T-helper 22 cell (primary cell): ENCODE results near the gene LRRC26.

Experiments used
- DNase-seq: peaks from one replicate; pipeline ENCODE4 v3.0.0-alpha.2; 2020; ENCODE audit warnings: low read depth

Gene LRRC26

DNA sequence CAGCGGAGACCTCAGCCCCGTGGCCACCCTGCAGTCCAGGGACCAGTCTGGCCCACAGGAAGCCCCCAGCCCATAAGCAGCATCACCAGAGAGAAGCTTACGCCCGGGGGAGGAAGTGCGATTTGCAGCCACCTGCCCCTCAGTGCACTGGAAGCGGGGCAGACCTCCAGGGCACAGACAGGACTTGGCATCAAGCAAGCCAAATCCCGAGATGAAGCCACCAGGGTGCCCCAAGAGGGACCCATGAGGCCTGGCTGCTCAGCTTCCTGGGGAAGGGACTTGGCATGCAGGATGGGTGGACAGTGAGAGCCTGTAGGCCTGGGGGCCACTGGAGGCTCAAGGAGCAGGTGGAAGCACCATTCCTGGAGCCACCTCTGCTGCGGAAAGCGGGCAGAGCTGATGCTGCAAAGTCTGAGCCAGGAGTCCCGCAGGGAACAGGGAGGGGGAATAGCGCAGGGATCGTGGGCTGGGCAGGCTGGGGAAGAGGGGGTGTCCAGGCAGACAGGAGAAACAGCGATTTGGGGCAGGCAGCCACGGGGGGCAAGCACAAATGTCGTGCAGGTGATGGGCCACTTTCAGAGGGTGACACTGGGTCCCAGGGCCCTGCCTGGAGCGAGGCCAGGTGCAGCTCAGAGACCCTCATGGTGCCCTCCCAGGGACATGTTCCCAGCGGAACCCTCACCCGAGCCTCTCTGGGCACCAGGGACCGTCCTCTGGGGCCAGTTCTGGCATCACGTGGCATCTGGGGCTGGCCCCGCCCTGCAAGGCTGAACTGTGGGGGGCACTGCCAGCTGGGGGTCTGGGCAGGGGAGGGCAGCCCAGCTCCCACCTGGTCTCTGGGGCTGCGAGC lies 3.2 kb downstream of the LRRC26 start:
- no peak for DNase-seq

GRCh38 chr9:137165250-137165836 lies 4.5 kb downstream of the LRRC26 start:
- no peak for DNase-seq

- no peak for DNase-seq
Measured at GRCh38 chr9:137164370-137165249, 5.2 kb downstream of the LRRC26 start.

GRCh38 chr9:137163805-137164204 lies 6.0 kb downstream of the LRRC26 start:
- no peak for DNase-seq

DNA sequence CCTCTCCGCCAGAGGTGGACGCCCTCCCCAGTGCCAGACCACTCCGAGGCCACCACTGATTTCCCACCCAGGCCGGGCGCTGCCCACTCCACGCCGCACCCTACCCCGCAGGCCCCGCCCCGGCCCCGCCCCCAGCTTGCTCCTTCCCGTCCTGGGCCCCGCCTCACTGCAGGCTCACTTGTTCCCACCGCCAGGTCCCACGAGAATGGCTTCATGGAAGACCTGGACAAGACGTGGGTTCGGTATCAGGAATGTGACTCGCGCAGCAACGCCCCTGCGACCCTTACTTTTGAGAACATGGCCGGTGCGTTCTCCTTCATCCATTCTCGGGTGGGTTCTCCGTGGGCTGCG lies 6.5 kb downstream of the LRRC26 start:
- no peak for DNase-seq

- DNase-seq: no peak
Measured at GRCh38 chr9:137162505-137163364, 7.1 kb downstream of the LRRC26 start.

DNA sequence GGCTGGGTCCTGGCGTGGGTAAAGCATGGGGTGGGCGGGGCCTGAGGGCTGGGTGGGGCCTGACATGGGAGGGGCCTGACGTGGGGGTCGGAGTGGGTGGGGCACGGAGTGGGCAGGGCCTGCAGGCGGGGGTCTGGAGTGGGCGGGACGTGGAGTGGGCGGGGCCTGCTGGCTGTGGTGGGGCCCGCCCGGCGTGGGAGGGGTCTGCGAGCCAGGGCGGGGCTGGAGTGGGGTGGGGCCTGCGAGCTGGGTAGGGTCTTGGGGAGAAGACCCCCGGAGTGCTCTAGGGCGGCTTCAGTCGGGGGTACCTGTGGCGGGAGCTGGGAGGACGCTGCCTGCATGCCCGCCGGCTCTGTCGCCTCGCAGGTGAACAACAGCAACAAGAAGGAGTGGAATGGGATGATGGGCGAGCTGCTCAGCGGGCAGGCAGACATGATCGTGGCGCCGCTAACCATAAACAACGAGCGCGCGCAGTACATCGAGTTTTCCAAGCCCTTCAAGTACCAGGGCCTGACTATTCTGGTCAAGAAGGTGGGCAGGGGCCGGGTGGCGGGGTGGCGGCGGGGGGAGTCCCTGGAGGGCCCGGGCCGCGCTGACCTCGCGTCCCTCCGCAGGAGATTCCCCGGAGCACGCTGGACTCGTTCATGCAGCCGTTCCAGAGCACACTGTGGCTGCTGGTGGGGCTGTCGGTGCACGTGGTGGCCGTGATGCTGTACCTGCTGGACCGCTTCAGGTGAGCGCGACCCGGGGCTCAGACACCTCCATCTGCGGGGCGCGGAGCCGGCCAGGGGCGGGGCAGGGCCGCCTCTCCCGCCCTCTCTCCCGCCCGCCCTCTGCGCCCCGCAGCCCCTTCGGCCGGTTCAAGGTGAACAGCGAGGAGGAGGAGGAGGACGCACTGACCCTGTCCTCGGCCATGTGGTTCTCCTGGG lies 8.0 kb downstream of the LRRC26 start:
- no peak for DNase-seq

- DNase-seq: no peak
Measured at GRCh38 chr9:137160716-137161557, 8.9 kb downstream of the LRRC26 start.

DNA sequence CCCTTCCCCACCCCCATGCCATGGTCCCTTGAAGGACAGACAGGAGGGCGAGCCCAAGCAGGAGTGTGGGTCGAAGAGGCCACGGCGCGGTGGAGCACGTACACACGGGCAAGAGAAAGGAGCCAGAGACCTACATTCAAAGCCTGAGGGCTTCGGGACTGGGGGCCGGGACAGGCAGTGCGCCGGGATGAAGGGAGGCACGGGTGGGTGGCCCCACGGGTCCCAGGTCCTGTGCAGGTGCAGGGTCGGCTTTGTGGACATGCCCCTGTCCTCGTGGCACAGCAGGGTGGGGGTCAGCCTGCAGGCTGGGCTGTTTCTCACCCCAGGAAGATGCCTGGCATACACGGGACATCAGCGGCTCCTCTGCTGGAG lies 9.8 kb downstream of the LRRC26 start:
- no peak for DNase-seq

GRCh38 chr9:137159105-137160053 lies 10.5 kb downstream of the LRRC26 start:
- DNase-seq: no peak

DNA sequence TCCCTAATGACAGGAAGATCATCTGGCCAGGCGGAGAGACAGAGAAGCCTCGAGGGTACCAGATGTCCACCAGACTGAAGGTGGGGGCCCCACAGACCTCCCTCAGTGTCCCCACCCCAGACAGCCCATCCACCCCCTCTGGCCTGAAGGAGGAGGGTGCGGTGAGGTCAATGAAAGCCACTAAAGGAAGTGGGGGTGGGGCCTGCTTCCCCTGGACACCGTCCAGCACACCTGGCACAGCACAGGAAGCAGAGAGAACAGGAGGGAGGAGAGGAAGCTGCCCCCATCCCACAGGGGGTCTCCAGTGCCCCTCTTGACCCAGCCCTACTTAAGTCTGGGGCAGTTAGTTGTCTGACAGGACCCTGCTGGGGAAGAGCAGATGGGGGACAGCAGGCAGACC lies 11.2 kb downstream of the LRRC26 start:
- DNase-seq: no peak

DNA sequence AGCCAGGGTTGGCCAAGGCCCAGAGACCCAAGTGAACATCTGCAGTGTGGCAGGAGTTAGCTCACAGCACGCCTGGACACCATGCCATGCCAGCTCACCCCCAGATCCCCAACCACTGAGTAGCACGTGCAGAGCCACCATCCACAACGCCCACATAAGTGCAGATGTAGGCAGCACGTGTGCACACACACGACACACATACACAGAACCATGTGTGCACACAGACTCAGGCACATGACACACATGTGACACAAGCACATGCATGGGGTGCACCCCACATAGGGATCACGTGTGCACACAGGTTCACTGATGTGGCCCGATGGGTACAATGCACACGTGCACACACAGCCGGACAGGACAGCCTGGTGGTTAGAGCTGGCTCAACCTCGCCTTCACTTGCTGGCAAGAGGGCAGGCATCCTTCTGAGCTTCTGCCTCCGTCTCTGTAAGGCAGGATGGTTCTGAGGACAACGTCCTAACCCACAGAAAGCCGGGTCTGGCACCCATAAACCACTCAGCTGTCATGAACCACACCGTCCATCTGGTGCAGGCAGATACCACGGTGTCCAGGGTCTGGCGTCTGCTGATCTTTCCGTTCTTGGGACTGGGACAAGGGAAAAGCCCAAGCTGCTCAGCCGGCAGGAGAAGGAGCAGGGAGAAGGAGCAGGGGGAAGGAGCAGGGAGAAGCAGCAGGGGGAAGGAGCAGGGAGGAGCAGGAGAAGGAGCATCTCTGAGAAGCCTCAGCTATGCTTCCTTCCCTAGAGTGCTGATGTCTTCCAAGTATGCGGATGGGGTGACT lies 12.0 kb downstream of the LRRC26 start:
- no peak for DNase-seq

- DNase-seq: peak; percentile 28
Measured at GRCh38 chr9:137156567-137157375, 13.1 kb downstream of the LRRC26 start.

GRCh38 chr9:137152844-137153405 lies 16.9 kb downstream of the LRRC26 start:
- no peak for DNase-seq

DNA sequence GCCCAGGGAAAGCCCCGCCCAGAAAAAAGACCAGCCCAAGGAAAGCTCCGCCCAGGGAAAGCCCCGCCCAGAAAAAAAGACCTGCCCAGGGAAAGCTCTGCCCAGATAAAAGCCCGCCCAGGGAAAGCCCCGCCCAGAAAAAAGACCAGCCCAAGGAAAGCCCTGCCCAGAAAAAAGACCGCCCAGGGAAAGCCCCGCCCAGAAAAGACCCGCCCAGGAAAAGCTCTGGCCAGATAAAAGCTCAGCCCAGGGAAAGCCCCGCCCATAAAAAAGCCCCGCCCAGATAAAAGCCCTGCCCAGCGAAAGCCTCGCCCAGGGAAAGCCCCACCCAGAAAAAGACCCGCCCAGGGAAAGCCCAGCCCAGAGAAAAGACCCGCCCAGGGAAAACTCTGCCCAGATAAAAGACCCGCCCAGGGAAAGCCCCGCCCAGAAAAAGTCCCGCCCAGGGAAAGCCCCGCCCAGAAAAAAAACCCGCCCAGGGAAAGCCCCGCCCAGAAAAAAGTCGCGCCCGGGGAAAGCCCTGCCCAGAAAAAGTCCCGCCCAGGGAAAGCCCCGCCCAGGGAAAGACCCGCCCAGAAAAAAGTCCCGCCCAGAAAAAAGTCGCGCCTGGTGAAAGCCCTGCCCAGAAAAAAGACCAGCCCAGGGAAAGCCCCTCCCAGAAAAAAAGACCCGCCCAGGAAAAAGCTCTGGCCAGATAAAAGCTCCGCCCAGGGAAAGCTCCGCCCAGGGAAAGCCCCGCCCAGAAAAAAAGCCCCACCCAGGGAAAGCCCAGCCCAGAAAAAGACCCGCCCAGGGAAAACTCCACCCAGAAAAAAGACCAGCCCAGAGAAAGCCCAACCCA lies 19.0 kb downstream of the LRRC26 start:
- no peak for DNase-seq
